Endodermal cell (in vitro differentiated cells): ENCODE data around the gene TMEM38A. TPM values are rescaled to one million over a fixed set of nuclear protein-coding genes. Genes with fewer than 3 reads are reported as not detected.

ENCODE experiments used
- DNase-seq: peaks from one replicate; pipeline ENCODE4 v3.0.0-alpha.2; 2017
- H3K27ac ChIP-seq: 2 replicates; pipeline ENCODE4 v1.5.1; 2013; ENCODE audit warnings: mild to moderate bottlenecking, low read depth, low read length, moderate library complexity
- H3K27me3 ChIP-seq: 2 replicates; pipeline ENCODE4 v1.6.1; 2013; ENCODE audit warnings: mild to moderate bottlenecking, low read length, moderate library complexity; ENCODE audit not compliant: insufficient read depth, control insufficient read depth, poor library complexity, severe bottlenecking
- H3K36me3 ChIP-seq: 2 replicates; pipeline ENCODE4 v1.7.0; 2013; ENCODE audit warnings: mild to moderate bottlenecking, low read length, moderate library complexity; ENCODE audit not compliant: control insufficient read depth, insufficient read depth
- H3K4me1 ChIP-seq: one replicate; pipeline ENCODE4 v1.7.0; 2013; ENCODE audit warnings: low read length; ENCODE audit not compliant: control insufficient read depth, insufficient read depth
- H3K4me3 ChIP-seq: 2 replicates; pipeline ENCODE4 v1.5.1; 2013; ENCODE audit warnings: mild to moderate bottlenecking, low read length, moderate library complexity
- H3K9ac ChIP-seq: 2 replicates; pipeline ENCODE4 v1.6.1; 2013; ENCODE audit warnings: mild to moderate bottlenecking, low read length, moderate library complexity; ENCODE audit not compliant: poor library complexity, severe bottlenecking; ENCODE audit errors: extremely low read depth
- H3K9me3 ChIP-seq: 2 replicates; pipeline ENCODE4 v1.6.1; 2013; ENCODE audit warnings: mild to moderate bottlenecking, low read length, moderate library complexity; ENCODE audit not compliant: control insufficient read depth
- H3K27ac Mint-ChIP-seq: 2 replicates; pipeline ENCODE4 v1.8.0; 2020; ENCODE audit warnings: mixed read lengths
- H3K27me3 Mint-ChIP-seq: 2 replicates; pipeline ENCODE4 v1.8.0; 2021; ENCODE audit warnings: mild to moderate bottlenecking, mixed read lengths; ENCODE audit not compliant: insufficient read depth
- H3K36me3 Mint-ChIP-seq: 2 replicates; pipeline ENCODE4 v1.8.0; 2020; ENCODE audit warnings: low read depth, mixed read lengths
- H3K4me1 Mint-ChIP-seq: 2 replicates; pipeline ENCODE4 v1.8.0; 2020; ENCODE audit warnings: mixed read lengths
- H3K4me3 Mint-ChIP-seq: 2 replicates; pipeline ENCODE4 v1.8.0; 2020; ENCODE audit warnings: mild to moderate bottlenecking, moderate library complexity, mixed read lengths
- H3K9me3 Mint-ChIP-seq: 2 replicates; pipeline ENCODE4 v1.8.0; 2020; ENCODE audit warnings: mild to moderate bottlenecking, mixed read lengths
- WGBS, 2 experiments: methylation state at CpG; one replicate each; pipeline versions ENCODE4 v1.1.5 to v1.1.7; 2013; ENCODE audit warnings: missing lambda C conversion rate in 2 of 2, mixed read lengths in 1 of 2; ENCODE audit not compliant: insufficient coverage in 1 of 2, insufficient read length in 1 of 2; 5-methylcytosine and 5-hydroxymethylcytosine counted together
- total RNA-seq, 2 donors: library from RNA; stranded (reverse); fragmentation: NEBNext Ultra II Directional in 1 of 2; extraction: Animal tissue kit (Norgen Biotek cat#: 25700) in 1 of 2; gene quantifications; 2 replicates in 1 of 2; 3 replicates in 1 of 2; pipeline ENCODE4 v1.2.1, GENCODE V29; 2021
- TF ChIP-seq, protein P1 (sequence below): fragments of 200-600 bp; sonication (generic); conservative IDR thresholded peaks from 2 replicates; pipeline ENCODE4 v1.5.0; 2021; ENCODE audit warnings: antibody characterized with exemption, mild to moderate bottlenecking

TMEM38A gene
- total RNA-seq, 2 donors from 2014 or later, result 5.1 to 6.8 TPM

DNA sequence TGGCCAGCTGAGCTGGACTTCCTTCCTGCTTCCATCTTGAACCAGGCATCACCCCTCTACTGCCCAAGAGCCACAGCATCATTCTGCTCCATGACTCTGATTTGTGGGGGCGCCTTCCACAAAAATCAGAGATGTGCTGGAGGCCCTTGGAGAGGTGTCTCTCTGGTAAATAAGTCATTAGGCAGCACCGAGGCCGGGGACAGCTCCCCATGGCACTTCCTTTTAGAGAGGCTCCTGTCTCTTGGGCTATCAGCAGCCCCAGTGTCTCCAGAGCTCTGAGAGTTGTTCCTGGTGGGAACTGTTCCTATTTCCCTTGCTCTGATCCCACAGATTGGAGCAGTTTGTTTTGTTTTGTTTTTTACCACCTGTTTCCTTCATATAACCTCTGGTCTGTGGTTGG is 78.6 kb downstream of the TMEM38A start:
- WGBS, 2 experiments, result 18 to 42% methylated on average over 2 to 3 of the region's 3 CpGs
- peak; percentile 76 for DNase-seq

More for the DNA sequence above, 78.6 kb downstream of the TMEM38A start:
- H3K9ac ChIP-seq, result no peak overlapping the region
- no peaks in the 10 kb centered on the region for H3K9me3 ChIP-seq
- Mint-ChIP-seq H3K4me1 (no peaks in the 10 kb centered on the region), H3K36me3 (no peaks in the 10 kb centered on the region), H3K9me3 (no peaks in the 10 kb centered on the region), H3K27me3 (no peaks in the 10 kb centered on the region), H3K27ac (no peak overlapping the region), H3K4me3 (no peak overlapping the region)
- no peaks in the 10 kb centered on the region for H3K4me1 ChIP-seq
- TF ChIP-seq, protein P1, sequence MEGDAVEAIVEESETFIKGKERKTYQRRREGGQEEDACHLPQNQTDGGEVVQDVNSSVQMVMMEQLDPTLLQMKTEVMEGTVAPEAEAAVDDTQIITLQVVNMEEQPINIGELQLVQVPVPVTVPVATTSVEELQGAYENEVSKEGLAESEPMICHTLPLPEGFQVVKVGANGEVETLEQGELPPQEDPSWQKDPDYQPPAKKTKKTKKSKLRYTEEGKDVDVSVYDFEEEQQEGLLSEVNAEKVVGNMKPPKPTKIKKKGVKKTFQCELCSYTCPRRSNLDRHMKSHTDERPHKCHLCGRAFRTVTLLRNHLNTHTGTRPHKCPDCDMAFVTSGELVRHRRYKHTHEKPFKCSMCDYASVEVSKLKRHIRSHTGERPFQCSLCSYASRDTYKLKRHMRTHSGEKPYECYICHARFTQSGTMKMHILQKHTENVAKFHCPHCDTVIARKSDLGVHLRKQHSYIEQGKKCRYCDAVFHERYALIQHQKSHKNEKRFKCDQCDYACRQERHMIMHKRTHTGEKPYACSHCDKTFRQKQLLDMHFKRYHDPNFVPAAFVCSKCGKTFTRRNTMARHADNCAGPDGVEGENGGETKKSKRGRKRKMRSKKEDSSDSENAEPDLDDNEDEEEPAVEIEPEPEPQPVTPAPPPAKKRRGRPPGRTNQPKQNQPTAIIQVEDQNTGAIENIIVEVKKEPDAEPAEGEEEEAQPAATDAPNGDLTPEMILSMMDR, result no peak
- H3K36me3 ChIP-seq, result no peaks in the 10 kb centered on the region
- H3K27ac ChIP-seq, result no peak overlapping the region
- H3K27me3 ChIP-seq, result no peaks in the 10 kb centered on the region
- H3K4me3 ChIP-seq, result no peak overlapping the region

Other genes starting within 250 kb of the TMEM38A start
- gene EPS15L1, start 189.2 kb upstream of the TMEM38A start, total RNA-seq, result 10 to 100 TPM; 35.1 to 43.8 TPM
- under 1 TPM in 1 of 2 donors, not detected in 1; 0.27 TPM for gene CALR3, start 165.0 kb upstream of the TMEM38A start, total RNA-seq
- 1 to 10 TPM; 7.9 TPM for gene C19orf44, start 164.7 kb upstream of the TMEM38A start, total RNA-seq
- gene CHERP, start 118.7 kb upstream of the TMEM38A start, total RNA-seq, result 10 to 100 TPM; 69.5 to 71.5 TPM
- gene SLC35E1, start 88.7 kb upstream of the TMEM38A start, total RNA-seq, result 10 to 100 TPM; 26.6 to 30.6 TPM
- 10 to 100 TPM; 10.8 to 11.8 TPM for gene MED26, start 32.9 kb upstream of the TMEM38A start, total RNA-seq
- gene SMIM7, start 995 bp upstream of the TMEM38A start, total RNA-seq, result 10 to 100 TPM; 57.6 to 91.4 TPM
- not detected for gene NWD1, start 58.7 kb downstream of the TMEM38A start, total RNA-seq
- gene SIN3B, start 168.3 kb downstream of the TMEM38A start, total RNA-seq, result 10 to 100 TPM; 68.0 to 78.4 TPM
- not detected for gene F2RL3, start 227.9 kb downstream of the TMEM38A start, total RNA-seq